Sigmoid colon (tissue), 7 donors: Measurements from ENCODE around the gene LRCH4. TPM values are rescaled to one million over a fixed set of nuclear protein-coding genes. Genes with fewer than 3 reads are reported as not detected.

ENCODE experiments used
- DNase-seq: peaks from one replicate; pipeline ENCODE4 v3.0.0-alpha.2; 2019
- H3K27ac ChIP-seq, 4 donors: fragments of 200-600 bp; sonication (generic); one replicate each; pipeline ENCODE4 v1.5.1; 2016 to 2019; ENCODE audit warnings: mild to moderate bottlenecking in 1 of 4
- H3K27me3 ChIP-seq, 3 donors: fragments of 200-600 bp; sonication (generic); one replicate each; pipeline ENCODE4 v1.5.1; 2019; ENCODE audit warnings: mild to moderate bottlenecking in 1 of 3
- H3K36me3 ChIP-seq, 4 donors: fragments of 200-600 bp; sonication (generic); one replicate each; pipeline ENCODE4 v1.5.1; 2016 to 2019
- H3K4me1 ChIP-seq, 4 donors: fragments of 200-600 bp; sonication (generic); one replicate each; pipeline ENCODE4 v1.5.1; 2017 to 2019
- H3K4me3 ChIP-seq, 4 donors: fragments of 200-600 bp; sonication (generic); one replicate each; pipeline ENCODE4 v1.5.1; 2017 to 2019; ENCODE audit warnings: mild to moderate bottlenecking in 2 of 4, moderate library complexity in 1 of 4
- H3K9me3 ChIP-seq, 4 donors: fragments of 200-600 bp in 3 of 4; sonication (generic) in 3 of 4; one replicate each; pipeline versions ENCODE4 v1.5.1 to v1.6.1; 2013 to 2019
- EP300 ChIP-seq, 4 donors: sonication (generic); formaldehyde crosslinking; IDR thresholded peaks; one replicate each; pipeline ENCODE4 v1.6.1; 2017; ENCODE audit warnings: antibody characterized with exemption in 4 of 4
- POLR2A ChIP-seq, 2 donors: fragments of 450-650 bp; IDR thresholded peaks; one replicate each; pipeline ENCODE4 v1.6.1; 2016; ENCODE audit warnings: antibody characterized with exemption in 2 of 2, mild to moderate bottlenecking in 2 of 2, moderate library complexity in 2 of 2
- POLR2AphosphoS5 ChIP-seq, 4 donors: sonication (generic); formaldehyde crosslinking; IDR thresholded peaks; one replicate each; pipeline ENCODE4 v1.6.1; 2017; ENCODE audit warnings: antibody characterized with exemption in 4 of 4
- WGBS, 2 donors: extraction: QIAGEN DNeasy Blood & Tissue Kit; methylation state at CpG; one replicate each; pipeline ENCODE4 v1.1.7; 2013; 5-methylcytosine and 5-hydroxymethylcytosine counted together
- intact Hi-C: fragments of 100-400 bp; cut with DNase I; formaldehyde crosslinking; loops from one replicate; pipeline ENCODE4 v1.15.1; 2023
- polyA plus RNA-seq, 3 donors: library from polyadenylated mRNA; stranded (reverse); fragments of 200-250 nt; gene quantifications; one replicate each; pipeline ENCODE4 v1.2.3, GENCODE V29; 2013
- total RNA-seq, 4 donors: library from RNA; depleted of rRNA; stranded (reverse); fragments of >200 nt; gene quantifications; one replicate each; pipeline ENCODE4 v1.1.0, GENCODE V29; 2016
- TF ChIP-seq, protein P1 (sequence below), 4 experiments: fragments of 450-650 bp in 3 of 4; fragments of 200-600 bp in 1 of 4; IDR thresholded peaks; one replicate each; pipeline ENCODE4 v1.5.1; 2016 to 2019; ENCODE audit warnings: antibody characterized with exemption in 4 of 4, mild to moderate bottlenecking in 3 of 4, moderate library complexity in 2 of 4
- donor health status: healthy with polysubstance abuse.
- donor health status: Bipolar disorder and iron deficiency.
- donor health status: healthy.

The LRCH4 gene, protein sequence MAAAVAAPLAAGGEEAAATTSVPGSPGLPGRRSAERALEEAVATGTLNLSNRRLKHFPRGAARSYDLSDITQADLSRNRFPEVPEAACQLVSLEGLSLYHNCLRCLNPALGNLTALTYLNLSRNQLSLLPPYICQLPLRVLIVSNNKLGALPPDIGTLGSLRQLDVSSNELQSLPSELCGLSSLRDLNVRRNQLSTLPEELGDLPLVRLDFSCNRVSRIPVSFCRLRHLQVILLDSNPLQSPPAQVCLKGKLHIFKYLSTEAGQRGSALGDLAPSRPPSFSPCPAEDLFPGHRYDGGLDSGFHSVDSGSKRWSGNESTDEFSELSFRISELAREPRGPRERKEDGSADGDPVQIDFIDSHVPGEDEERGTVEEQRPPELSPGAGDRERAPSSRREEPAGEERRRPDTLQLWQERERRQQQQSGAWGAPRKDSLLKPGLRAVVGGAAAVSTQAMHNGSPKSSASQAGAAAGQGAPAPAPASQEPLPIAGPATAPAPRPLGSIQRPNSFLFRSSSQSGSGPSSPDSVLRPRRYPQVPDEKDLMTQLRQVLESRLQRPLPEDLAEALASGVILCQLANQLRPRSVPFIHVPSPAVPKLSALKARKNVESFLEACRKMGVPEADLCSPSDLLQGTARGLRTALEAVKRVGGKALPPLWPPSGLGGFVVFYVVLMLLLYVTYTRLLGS
- total RNA-seq (10 to 100 TPM; 28.9 to 74.5 (median 42.9) TPM), polyA plus RNA-seq (10 to 100 TPM; 28.2 to 92.3 (median 40.7) TPM)

DNA sequence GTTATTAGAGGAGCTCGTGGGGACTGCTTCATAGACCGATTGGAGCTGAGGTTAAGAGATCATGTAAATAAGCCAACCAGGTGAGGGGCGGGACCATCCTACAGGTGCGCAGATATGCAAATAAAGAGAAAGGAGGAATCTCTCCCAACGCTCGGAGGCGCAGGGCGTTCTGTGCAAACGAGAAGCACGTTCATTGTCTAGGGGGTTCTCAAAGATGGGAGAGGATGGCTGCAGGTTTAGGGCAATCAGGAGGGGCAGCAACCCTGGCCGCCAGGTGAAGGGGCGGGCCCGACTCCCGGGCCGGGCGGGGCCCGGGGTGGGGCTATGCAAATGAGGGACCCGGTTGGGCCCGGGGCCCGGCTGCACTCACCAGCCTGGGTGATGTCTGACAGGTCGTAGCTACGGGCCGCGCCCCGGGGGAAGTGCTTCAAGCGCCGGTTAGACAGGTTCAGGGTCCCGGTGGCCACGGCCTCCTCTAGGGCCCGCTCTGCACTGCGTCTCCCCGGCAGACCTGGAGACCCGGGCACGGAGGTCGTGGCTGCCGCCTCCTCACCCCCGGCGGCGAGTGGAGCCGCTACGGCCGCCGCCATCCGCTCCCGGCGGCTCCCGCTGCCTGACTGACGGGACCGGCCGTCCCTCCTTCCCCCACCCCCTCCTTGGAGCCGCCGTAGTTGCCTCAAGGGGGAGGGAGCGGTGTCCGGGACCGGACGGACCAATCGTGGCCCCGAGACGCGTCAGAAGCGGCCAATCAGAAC lies at the start of gene LRCH4:
Gene LRCH4 (minus strand): TSS at position 619 of the 755 bp plus-strand sequence. CDS start 29 bp downstream, at position 590.
- Histone ChIP-seq H3K4me1 (peaks cover 0 to 44% (median 35%) of the 10 kb centered on the region in 4 donors), H3K27me3 (peaks cover 0 to 6% (median 0%) of the 10 kb centered on the region in 3 donors), H3K4me3 (peak within 1 kb of the TSS; percentile 90 to 99 (median 94)), H3K9me3 (no peaks in the 10 kb centered on the region), H3K36me3 (peaks cover 15 to 25% (median 18%) of the 10 kb centered on the region in 4 donors), H3K27ac (peak within 1 kb of the TSS; percentile 91 to 96 (median 94))
- WGBS, 2 donors = 0 to 1% methylated on average over 61 of the region's 61 CpGs
- TF ChIP-seq POLR2AphosphoS5 (IDR thresholded peaks at IDR 0.05) (peak; percentile 98 to 100 (median 100)), POLR2A (IDR thresholded peaks at IDR 0.05) (peak; percentile 99), EP300 (IDR thresholded peaks at IDR 0.05) (peak in 2 of 4 donors; percentile 44 to 82)
- TF ChIP-seq, protein P1, sequence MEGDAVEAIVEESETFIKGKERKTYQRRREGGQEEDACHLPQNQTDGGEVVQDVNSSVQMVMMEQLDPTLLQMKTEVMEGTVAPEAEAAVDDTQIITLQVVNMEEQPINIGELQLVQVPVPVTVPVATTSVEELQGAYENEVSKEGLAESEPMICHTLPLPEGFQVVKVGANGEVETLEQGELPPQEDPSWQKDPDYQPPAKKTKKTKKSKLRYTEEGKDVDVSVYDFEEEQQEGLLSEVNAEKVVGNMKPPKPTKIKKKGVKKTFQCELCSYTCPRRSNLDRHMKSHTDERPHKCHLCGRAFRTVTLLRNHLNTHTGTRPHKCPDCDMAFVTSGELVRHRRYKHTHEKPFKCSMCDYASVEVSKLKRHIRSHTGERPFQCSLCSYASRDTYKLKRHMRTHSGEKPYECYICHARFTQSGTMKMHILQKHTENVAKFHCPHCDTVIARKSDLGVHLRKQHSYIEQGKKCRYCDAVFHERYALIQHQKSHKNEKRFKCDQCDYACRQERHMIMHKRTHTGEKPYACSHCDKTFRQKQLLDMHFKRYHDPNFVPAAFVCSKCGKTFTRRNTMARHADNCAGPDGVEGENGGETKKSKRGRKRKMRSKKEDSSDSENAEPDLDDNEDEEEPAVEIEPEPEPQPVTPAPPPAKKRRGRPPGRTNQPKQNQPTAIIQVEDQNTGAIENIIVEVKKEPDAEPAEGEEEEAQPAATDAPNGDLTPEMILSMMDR (IDR thresholded peaks at IDR 0.05) = no peak
- no peak for DNase-seq
- intact Hi-C loops = loop anchor here (1.0 to 10.0 kb wide), 3 partner anchors 19 to 269 kb away; partner anchors contain the start of gene SLC12A9

DNA sequence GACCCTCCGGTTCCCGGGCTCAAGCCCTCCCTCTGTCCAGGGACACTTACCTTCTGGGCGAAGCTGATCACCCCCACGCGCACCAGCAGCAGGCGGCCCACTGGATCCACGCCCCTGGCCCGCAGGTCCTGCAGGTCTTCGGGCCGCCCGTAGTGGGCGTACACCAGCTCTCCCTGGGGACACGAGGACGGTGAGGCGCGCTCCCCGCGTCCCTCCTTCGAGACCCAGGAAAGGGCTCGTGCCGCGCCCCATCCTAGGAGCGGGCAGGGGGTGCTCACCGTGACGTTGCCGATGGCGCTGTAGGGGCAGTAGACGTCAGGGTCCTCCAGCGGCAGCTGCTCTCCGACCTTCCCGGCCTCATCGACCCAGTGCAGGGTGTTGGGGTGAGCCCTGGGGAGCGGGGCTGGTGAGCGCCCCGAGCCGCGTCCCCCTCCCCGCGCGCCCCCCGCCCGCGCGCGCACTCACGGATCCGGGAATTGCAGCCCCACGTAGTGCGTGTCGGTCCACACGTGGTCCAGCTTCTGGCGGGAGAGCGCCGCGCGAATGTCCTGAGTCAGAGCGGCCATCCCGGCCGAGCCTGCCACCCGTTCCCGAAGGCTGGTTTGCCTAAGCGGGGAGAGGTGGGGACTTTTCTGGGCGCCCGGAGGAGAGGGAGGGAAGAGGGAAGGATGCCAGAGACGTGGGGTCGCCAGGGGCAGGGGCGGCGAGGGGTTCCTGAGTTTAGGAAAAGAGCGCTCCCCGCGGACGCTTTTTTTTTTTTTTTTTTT lies 47.2 kb upstream of the LRCH4 start:
- Histone ChIP-seq H3K4me3 (peak overlapping the region; percentile 15 to 49 (median 39)), H3K4me1 (peaks cover 0 to 12% (median 10%) of the 10 kb centered on the region in 4 donors), H3K36me3 (no peaks in the 10 kb centered on the region), H3K27ac (no peak overlapping the region), H3K27me3 (peaks cover 9 to 56% (median 24%) of the 10 kb centered on the region in 3 donors), H3K9me3 (no peaks in the 10 kb centered on the region)
- 1% methylated on average over 72 of the region's 72 CpGs for WGBS, 2 donors
- no peak for TF ChIP-seq EP300 (IDR thresholded peaks at IDR 0.05)
- TF ChIP-seq, protein P1 (IDR thresholded peaks at IDR 0.05) = peak in 3 of 4 experiments; percentile 11 to 19 (median 12)
- intact Hi-C loops = no loop called here
- DNase-seq = peak; percentile 70

DNA sequence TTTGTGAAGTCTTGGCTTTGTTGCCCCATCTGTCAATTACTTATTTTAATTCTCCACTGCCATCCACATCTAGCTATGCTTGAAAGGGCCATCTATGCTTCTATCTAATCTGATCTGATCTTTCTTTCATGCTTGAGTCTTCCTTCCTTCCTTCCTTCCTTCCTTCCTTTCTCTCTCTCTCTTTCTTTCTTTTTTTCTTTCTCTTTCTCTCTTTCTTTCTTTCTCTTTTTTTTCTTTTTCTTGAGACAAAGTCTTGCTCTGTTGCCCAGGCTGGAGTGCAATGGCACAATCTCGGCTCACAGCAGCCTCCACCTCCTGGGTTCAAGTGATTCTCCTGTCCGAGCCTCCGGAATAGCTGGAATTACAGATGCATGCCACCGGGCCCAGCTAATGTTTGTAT lies 44.1 kb upstream of the LRCH4 start:
- WGBS, 2 donors = 90 to 97% methylated on average over 4 of the region's 4 CpGs

More for the DNA sequence above, 44.1 kb upstream of the LRCH4 start:
- intact Hi-C loops = no loop called here
- TF ChIP-seq, protein P1 (IDR thresholded peaks at IDR 0.05) = no peak
- TF ChIP-seq POLR2AphosphoS5 (IDR thresholded peaks at IDR 0.05) (no peak), POLR2A (IDR thresholded peaks at IDR 0.05) (no peak), EP300 (IDR thresholded peaks at IDR 0.05) (no peak)
- peaks cover 0 to 25% (median 21%) of the 10 kb centered on the region in 4 donors for H3K4me1 ChIP-seq
- DNase-seq = no peak
- no peak overlapping the region for H3K27ac ChIP-seq
- H3K4me3 ChIP-seq = no peak overlapping the region
- no peaks in the 10 kb centered on the region for H3K9me3 ChIP-seq
- H3K36me3 ChIP-seq = no peaks in the 10 kb centered on the region
- peaks cover 9 to 45% (median 32%) of the 10 kb centered on the region in 3 donors for H3K27me3 ChIP-seq
